Renal pelvis (tissue), 4 donors: Measurements from ENCODE around the gene MRFAP1. TPM values are rescaled to one million over a fixed set of nuclear protein-coding genes. Genes with fewer than 3 reads are reported as not detected.

Experiments
- DNase-seq: peaks from one replicate; pipeline ENCODE4 v3.0.0-alpha.2; 2013
- polyA plus RNA-seq, 3 donors: library from polyadenylated mRNA; unstranded; fragments of 120-200 nt; gene quantifications; one replicate each; pipeline ENCODE4 v1.2.1, GENCODE V29; 2013; ENCODE audit not compliant: insufficient read length in 3 of 3

Gene MRFAP1
- polyA plus RNA-seq, 3 donors: 373 to 464 (median 404) TPM

- DNase-seq: no peak
Measured at GRCh38 chr4:6605114-6605513, 35.4 kb upstream of the MRFAP1 start.

- DNase-seq: no peak
Measured at GRCh38 chr4:6605605-6606004, 34.9 kb upstream of the MRFAP1 start.

GRCh38 chr4:6606465-6607235 lies 33.8 kb upstream of the MRFAP1 start:
- no peak for DNase-seq

GRCh38 chr4:6607368-6608055 lies 33.0 kb upstream of the MRFAP1 start:
- DNase-seq: no peak

- DNase-seq: no peak
Measured at GRCh38 chr4:6608758-6609414, 31.6 kb upstream of the MRFAP1 start.

GRCh38 chr4:6609415-6610079 lies 30.9 kb upstream of the MRFAP1 start:
- DNase-seq: no peak

GRCh38 chr4:6610856-6611430 lies 29.5 kb upstream of the MRFAP1 start:
- DNase-seq: no peak

GRCh38 chr4:6612961-6613675 lies 27.4 kb upstream of the MRFAP1 start:
- DNase-seq: no peak

- DNase-seq: no peak
Measured at GRCh38 chr4:6613676-6614651, 26.5 kb upstream of the MRFAP1 start.

- no peak for DNase-seq
Measured at GRCh38 chr4:6614701-6615230, 25.7 kb upstream of the MRFAP1 start.

- DNase-seq: no peak
Measured at GRCh38 chr4:6616087-6616995, 24.1 kb upstream of the MRFAP1 start.

- no peak for DNase-seq
Measured at GRCh38 chr4:6617246-6617645, 23.2 kb upstream of the MRFAP1 start.

GRCh38 chr4:6618386-6619115 lies 21.9 kb upstream of the MRFAP1 start:
- no peak for DNase-seq

GRCh38 chr4:6619116-6619465 lies 21.4 kb upstream of the MRFAP1 start:
- DNase-seq: no peak

GRCh38 chr4:6619466-6620255 lies 20.8 kb upstream of the MRFAP1 start:
- no peak for DNase-seq

GRCh38 chr4:6620296-6620695 lies 20.2 kb upstream of the MRFAP1 start:
- no peak for DNase-seq

- DNase-seq: no peak
Measured at GRCh38 chr4:6620891-6621555, 19.5 kb upstream of the MRFAP1 start.
